RWPE1 (cell line): Measurements from ENCODE around the gene S100A16.

Experiments used
- CTCF ChIA-PET: fragments of 350-600 bp; sonication (Branson Sonifier 250); formaldehyde crosslinking; extraction: SDS; loops from one replicate; lab custom pipeline; 2021; lab: Yijun Ruan, JAX
- POLR2A ChIA-PET: fragments of 400-600 bp; formaldehyde crosslinking; extraction: SDS; loops from one replicate; lab custom pipeline; 2020; ENCODE audit warnings: antibody characterized with exemption; ENCODE audit not compliant: low non-redundant PET; lab: Yijun Ruan, JAX
- DNase-seq: peaks from one replicate; pipeline ENCODE4 v3.0.0; 2012; ENCODE audit warnings: low spot score
- H3K27ac ChIP-seq: fragments of 450-650 bp; 2 replicates; pipeline ENCODE4 v1.5.1; 2017
- CTCF ChIP-seq: fragments of 450-650 bp; conservative IDR thresholded peaks from 2 replicates; pipeline ENCODE4 v1.5.1; 2017; ENCODE audit warnings: low read depth, mild to moderate bottlenecking

Gene S100A16

GRCh38 chr1:153623101-153623500 lies 10.2 kb upstream of the S100A16 start:
- CTCF ChIA-PET = interaction anchor here (0.6 to 0.7 kb wide), 2 partner anchors 15 to 55 kb away, joined by 3 to 5 read pairs; partner anchors contain the start of gene NPR1
- TF ChIP-seq CTCF = no peak
- DNase-seq = no peak
- POLR2A ChIA-PET = no interaction called here
- no peak overlapping the region for H3K27ac ChIP-seq

GRCh38 chr1:153619171-153619570 lies 6.2 kb upstream of the S100A16 start:
- TF ChIP-seq CTCF = no peak
- ChIA-PET POLR2A (no interaction called here), CTCF (interaction anchor here (1.7 to 3.4 kb wide), 3 partner anchors 8 to 46 kb away, joined by 4 to 25 read pairs (median 12); partner anchors contain the start of gene S100A13)
- no peak for DNase-seq
- peak overlapping the region; percentile 8; the same call in 1 of the 2 replicates for H3K27ac ChIP-seq

- no peak for DNase-seq
- TF ChIP-seq CTCF = no peak; the same call in 1 of the 2 replicates
- POLR2A ChIA-PET = interaction anchor here (7.6 kb wide), 1 partner anchor 9 kb away, joined by 56 read pairs; the partner anchor contains the start of genes S100A1 and S100A13
- CTCF ChIA-PET = interaction anchor here (0.6 to 3.4 kb wide), 7 partner anchors 8 to 1553 kb away, joined by 3 to 25 read pairs (median 3); partner anchors contain the start of gene S100A13
- peak overlapping the region; percentile 99 for H3K27ac ChIP-seq
These were observed 4.7 kb upstream of the S100A16 start for GRCh38 chr1:153617663-153618062.

GRCh38 chr1:153616917-153617311 lies 4.0 kb upstream of the S100A16 start:
- ChIA-PET CTCF (interaction anchor here (0.6 to 3.4 kb wide), 8 partner anchors 7 to 72 kb away, joined by 3 to 25 read pairs (median 4); partner anchors contain the start of genes S100A1 and S100A13), POLR2A (interaction anchor here (1.9 to 7.6 kb wide), 2 partner anchors 10 to 17 kb away, joined by 14 to 56 read pairs; partner anchors contain the start of genes CHTOP, S100A1 and S100A13)
- peak overlapping the region; percentile 99 for H3K27ac ChIP-seq
- TF ChIP-seq CTCF = no peak
- no peak for DNase-seq

GRCh38 chr1:153616144-153616916 lies 3.4 kb upstream of the S100A16 start, which contains the start of gene S100A14:
Gene S100A14 (minus strand): TSS chr1:153616325. CDS start chr1:153615858, 467 bp downstream.
- peak; percentile 92 for DNase-seq
- ChIA-PET CTCF (interaction anchor here (0.6 to 1.5 kb wide), 8 partner anchors 8 to 344 kb away, joined by 3 to 9 read pairs (median 3); partner anchors contain the start of gene S100A1), POLR2A (interaction anchor here (0.8 to 7.6 kb wide), 3 partner anchors 9 to 17 kb away, joined by 3 to 56 read pairs (median 14); partner anchors contain the start of genes CHTOP, S100A1 and S100A13)
- H3K27ac ChIP-seq = peak within 1 kb of the TSS; percentile 99
- no peak for TF ChIP-seq CTCF

- TF ChIP-seq CTCF = no peak
- ChIA-PET POLR2A (interaction anchor here (0.6 to 7.6 kb wide), 5 partner anchors 8 to 50 kb away, joined by 3 to 56 read pairs (median 4); partner anchors contain the start of genes CHTOP, S100A1, S100A13 and S100A2), CTCF (interaction anchor here (0.6 to 4.5 kb wide), 4 partner anchors 39 to 327 kb away, joined by 3 to 23 read pairs (median 3); no protein-coding TSS in a partner anchor)
- DNase-seq = no peak
- H3K27ac ChIP-seq = peak overlapping the region; percentile 99
These were observed 2.5 kb upstream of the S100A16 start for GRCh38 chr1:153615406-153615805.
